ENCODE measurements around the gene INAVA.

INAVA gene
- total RNA-seq = 0.56 reads per million

DNA sequence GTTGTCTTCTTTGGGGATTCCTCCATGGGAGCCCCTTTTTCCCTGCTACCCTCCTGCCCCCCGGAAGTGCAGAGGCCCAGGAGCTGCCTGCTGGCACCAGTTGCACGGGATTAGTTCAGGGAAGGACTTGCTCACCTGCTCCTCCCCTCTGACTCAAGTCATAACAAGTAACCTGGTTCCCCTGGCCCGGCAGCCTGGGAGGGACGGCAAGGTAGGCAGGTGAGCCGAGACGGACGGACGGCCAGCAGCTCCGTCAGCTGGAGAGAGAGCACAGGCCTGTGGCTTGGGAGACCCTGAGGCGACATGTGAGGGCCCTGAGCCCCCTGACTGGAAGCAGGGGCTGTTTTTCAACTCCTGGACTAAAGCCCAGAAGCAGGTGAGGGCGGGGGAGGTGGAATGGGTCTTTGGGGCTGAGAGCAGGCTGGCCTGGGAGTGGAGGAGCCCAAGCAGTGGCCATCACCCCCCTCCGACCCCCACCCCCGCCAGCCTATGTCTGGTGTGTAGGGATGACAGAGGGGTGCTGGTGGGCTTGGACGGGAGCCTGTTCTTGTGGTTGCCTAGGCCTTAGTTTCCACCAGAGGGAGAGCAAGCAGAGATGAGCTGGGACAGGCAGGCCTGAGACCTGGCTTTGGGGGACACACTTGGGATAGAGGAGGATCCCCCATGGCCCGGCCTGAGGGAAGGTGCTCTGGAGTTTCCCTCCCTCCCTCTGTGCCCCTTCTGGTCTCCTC lies at the start of gene INAVA:
Gene INAVA, plus strand, starts transcription at position 189 of the 731 bp plus-strand sequence. CDS start 3,501 bp downstream, outside the sequence.
- DNase-seq = no peak

GRCh38 chr1:200845360-200845759 lies 49.3 kb upstream of the INAVA start:
- no peak for DNase-seq

GRCh38 chr1:200846398-200846797 lies 48.3 kb upstream of the INAVA start:
- DNase-seq = no peak

GRCh38 chr1:200849430-200849829 lies 45.3 kb upstream of the INAVA start:
- no peak for DNase-seq

DNA sequence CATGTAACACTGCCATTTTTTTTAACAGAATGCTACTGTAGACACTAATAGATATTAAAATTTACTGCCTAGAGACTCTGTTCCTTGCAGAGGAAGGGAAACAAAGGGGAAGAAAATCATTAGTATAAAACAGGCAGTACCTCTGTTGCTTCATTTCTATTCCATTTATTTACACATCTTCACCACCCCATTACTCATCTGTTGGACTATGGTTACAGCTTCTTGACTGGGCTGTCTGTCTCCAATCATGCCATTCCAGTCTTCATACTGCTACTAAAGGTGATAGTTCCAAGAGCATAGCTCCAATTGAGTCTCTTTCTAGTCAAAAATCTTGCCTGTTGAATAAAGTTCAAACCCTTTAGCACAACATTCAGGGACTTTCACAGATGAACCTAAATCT lies 44.1 kb upstream of the INAVA start:
- no peak for DNase-seq

- DNase-seq = no peak
Observed at GRCh38 chr1:200856716-200857357, 37.9 kb upstream of the INAVA start.

DNA sequence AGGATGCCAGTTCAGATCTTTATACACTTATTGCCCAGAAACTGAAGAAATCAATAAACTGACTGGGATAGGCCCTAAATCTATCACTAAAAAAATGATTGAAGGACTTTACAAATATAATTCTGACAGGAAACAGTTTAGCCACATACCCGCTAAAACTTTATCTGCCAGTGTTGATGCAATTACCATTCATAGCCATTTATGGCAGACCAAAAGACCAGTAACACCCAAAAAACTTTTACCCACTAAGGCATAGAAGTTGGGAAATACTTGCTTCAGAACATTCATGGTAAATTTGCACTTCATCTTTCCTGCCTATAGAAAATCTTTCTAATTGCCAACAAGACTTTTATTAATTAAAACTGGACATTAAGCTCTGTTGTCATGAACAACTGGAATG lies 36.9 kb upstream of the INAVA start:
- no peak for DNase-seq

- no peak for DNase-seq
Observed at GRCh38 chr1:200861937-200862647, 32.6 kb upstream of the INAVA start.

DNA sequence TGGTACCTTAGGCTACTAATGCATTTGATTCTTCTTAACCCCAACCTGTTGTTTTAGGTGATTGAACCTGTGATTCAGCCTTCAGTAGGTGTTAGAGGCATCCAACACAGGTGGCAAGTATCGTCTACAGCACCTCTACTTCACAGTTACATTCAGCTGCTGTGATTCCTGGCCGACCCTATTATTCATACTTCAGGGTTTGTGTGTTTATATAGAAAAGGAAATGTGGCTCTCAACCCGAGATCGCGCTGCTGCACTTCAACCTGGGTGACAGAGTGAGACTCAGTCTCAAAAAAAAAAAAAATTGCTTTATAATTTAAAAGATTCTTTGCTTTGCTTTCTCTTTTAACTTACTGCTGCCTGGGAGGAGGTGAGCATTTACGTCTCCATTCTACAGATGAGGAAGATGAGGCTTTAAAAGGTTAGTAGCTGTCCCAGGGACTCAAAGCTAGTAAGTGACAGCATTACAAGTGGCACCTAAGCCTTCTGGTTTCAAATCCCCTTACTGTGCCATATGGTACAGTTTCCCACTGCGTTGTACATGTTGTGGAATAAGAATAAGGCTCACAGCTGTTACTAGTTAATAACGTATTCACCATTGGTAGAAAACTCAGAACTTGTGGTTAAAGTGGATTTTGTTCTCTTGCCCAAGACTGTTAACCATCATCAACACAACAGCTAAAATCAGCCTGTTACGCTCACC lies 31.8 kb upstream of the INAVA start:
- no peak for DNase-seq

- DNase-seq = no peak
Observed at GRCh38 chr1:200866116-200866515, 28.6 kb upstream of the INAVA start.

DNA sequence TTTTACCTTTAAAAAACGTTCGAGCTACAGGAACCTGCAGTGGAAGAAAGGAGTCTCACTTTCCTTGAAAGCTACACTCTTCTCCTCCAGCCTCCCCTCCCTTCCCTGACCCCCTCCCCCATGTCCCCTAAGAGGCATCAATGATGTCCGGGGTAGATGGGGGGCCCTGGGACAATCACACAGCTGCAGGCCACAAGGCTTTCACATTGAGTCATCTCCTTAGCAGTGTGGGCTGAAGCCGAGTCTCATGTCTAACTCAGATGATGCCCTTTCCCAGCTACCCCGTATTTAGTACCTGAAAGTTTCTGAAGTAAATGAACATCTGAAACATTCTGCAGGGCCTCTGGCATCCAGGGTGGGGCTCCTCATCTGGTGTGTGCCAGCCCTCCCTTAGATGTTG lies 28.2 kb upstream of the INAVA start:
- no peak for DNase-seq

DNA sequence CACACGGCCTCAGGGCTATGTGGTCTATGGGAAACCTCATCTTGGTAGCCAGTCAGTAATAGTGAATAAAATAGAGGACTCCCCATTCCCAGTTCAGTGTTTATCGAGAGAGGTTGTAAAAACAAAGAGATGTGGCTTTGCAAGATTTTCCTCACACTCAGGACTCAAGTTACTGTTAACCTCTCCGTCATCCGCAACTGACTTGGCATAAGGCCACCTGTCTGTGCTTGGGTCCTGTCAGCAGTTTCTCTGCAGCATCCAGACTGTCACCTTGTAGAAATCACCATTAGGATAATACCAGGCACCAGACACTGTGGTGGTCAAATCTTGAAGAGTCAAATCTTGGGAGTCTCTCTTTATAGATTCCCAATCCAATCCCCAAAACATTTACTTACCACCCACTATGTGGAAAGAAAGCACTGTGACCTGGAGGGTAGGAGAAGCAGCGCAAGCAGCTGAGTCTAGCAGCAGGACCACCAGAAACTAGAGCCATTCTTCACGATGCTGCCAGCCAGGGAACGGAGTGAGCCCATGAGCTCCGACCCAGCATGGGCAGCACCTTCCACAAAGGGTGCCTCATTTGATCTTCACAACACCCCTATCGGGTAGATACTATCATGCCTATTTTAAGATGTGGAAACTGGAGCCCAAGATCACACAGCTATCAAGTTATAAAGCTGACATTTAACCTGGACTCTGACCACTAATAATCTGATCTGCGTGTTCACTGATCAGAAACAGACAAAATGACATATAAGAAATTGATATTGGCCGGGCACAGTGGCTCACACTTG lies 27.5 kb upstream of the INAVA start:
- no peak for DNase-seq

GRCh38 chr1:200869376-200869752 lies 25.3 kb upstream of the INAVA start:
- no peak for DNase-seq

GRCh38 chr1:200869753-200870391 lies 24.8 kb upstream of the INAVA start:
- no peak for DNase-seq

DNA sequence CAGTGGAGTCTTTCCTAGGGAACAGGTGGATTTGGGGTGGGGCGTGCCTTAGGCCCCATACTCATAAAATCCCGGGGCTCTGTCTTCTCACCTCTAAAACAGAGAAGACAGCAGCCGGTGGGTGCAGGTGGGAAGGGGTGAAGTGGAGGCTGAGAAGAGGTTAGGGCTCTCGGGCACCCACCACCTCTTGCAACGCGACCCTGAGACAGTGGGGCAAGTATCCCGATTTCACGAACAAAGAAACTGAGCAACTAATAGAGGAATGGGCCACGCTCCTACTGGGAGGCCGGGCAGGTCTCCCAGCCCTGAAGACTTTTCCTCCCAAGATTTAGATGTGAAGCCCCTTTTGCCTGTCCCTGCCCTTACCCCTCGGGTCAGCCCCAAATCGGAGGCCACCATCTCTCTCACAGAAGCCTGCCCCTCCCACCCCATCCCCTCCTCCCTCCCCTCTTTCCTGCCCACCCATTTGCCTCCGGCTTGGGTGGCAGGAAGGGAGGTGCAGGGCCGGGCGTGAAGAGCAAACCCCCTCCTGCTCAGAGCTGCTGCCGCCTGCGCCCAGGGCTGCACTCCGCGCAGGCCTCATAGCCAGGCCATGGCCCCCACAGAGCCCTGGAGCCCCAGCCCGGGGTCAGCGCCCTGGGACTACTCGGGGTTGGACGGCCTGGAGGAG lies 22.1 kb upstream of the INAVA start, which contains the start of gene GPR25:
Gene GPR25, plus strand, starts transcription at position 536 of the 670 bp plus-strand sequence. Its CDS starts 57 bp downstream, at position 593.
- no peak for DNase-seq

GRCh38 chr1:200873116-200873670 lies 21.5 kb upstream of the INAVA start:
- no peak for DNase-seq

DNA sequence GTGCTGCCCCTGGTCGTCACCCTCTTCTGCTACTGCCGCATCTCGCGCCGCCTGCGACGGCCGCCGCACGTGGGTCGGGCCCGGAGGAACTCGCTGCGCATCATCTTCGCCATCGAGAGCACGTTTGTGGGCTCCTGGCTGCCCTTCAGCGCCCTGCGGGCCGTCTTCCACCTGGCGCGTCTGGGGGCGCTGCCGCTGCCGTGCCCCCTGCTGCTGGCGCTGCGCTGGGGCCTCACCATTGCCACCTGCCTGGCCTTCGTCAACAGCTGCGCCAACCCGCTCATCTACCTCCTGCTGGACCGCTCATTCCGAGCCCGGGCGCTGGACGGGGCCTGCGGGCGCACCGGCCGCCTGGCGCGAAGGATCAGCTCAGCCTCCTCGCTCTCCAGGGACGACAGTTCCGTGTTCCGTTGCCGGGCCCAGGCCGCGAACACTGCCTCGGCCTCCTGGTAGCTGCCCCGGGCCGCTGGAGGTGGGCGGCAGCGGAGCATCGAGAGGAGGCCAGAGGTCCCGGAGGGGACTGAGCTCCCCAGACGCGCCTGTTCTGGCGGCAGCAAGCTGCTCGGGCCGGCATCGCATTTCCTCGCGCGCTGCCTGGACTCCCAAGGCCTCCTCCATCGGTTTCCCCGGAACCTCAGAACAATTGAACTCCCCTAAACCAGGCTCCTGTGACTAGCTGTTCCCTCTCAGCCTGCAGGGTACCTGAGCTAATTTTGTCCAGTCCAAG lies 20.9 kb upstream of the INAVA start:
- no peak for DNase-seq

DNA sequence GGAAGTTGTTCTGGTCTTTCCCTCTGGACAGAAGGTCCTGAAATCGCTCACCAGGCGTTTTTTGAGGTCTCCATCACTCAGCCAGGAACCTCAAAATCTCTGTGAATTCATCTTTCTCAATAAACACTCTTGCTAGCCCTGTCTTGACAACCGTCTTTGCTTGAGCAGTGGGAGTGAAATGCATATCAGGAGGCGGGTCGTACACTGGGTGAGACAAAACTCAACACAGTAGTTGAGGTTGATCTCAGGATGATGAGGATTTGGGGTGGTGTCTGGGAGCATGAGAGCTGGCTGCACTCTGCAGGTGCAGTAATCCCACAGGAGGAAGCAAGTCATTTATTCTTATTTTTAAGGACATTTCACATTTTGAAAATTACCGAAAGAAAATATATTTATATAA lies 20.0 kb upstream of the INAVA start:
- DNase-seq = no peak

- no peak for DNase-seq
Observed at GRCh38 chr1:200875416-200875815, 19.3 kb upstream of the INAVA start.

DNA sequence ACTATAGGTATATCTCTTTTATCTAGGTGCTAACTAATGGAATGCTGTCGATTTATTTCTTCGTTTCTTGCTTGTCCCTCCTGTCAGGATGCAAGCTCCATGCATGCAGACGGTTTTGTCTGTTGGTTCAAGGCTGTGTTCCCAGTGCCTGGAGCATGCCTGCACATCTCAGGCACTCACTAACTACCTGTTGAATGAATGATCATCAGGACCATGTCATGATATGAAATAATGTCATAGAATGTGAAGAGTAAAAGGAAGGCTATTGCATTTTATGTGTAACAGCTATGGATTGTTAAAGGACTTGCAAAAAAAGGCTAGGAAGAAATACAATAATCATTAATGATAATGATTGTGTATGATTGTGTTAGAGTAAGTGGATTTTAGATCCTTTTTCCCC lies 17.7 kb upstream of the INAVA start:
- DNase-seq = no peak

All from effector CD4-positive, alpha-beta T cell (primary cell).